OCI-LY3 (cell line): Measurements from ENCODE around the gene SLC9A2.

Experiments
- CTCF ChIP-seq: fragments of 200-600, 300-600 bp; sonication (generic); IDR thresholded peaks from 2 replicates; pipeline ENCODE4 v1.5.1; 2014; ENCODE audit warnings: antibody characterized with exemption, low read length, low read depth
- EZH2phosphoT487 ChIP-seq: fragments of 200-600 bp; shearing (Covaris generic); IDR thresholded peaks from 2 replicates; pipeline ENCODE4 v1.6.1; 2018; ENCODE audit warnings: antibody characterized with exemption, mixed run types, low read depth

GRCh38 chr2:102678442-102678841, 59.1 kb downstream of the SLC9A2 start:
- no peak for TF ChIP-seq CTCF
- TF ChIP-seq EZH2phosphoT487: no peak
